Spleen (tissue), 7 donors: ENCODE data around the gene CRKL.

ENCODE experiments used
- CTCF ChIP-seq, 11 experiments: fragments of 200-600 bp in 7 of 11; fragments of 450-650 bp in 4 of 11; sonication (generic) in 4 of 11; IDR thresholded peaks in 8 of 11; conservative IDR thresholded peaks in 3 of 11; 1 replicate in 7 of 11; 2 replicates in 4 of 11; pipeline versions ENCODE4 v1.4.0 to v1.8.0; 2016 to 2021; ENCODE audit warnings: antibody characterized with exemption in 11 of 11, inconsistent platforms in 4 of 11, mild to moderate bottlenecking in 1 of 11
- POLR2AphosphoS5 ChIP-seq, 3 donors: sonication (generic); formaldehyde crosslinking; IDR thresholded peaks; one replicate each; pipeline ENCODE4 v1.5.1; 2017; ENCODE audit warnings: antibody characterized with exemption in 3 of 3
- donor health status: DM: no; HTN: no; CAD: no; lungs with moderate emphysema.
- donor health status: DM: no; HTN: no; CAD: no.
- donor health status: DM: no; HTN: no; CAD: no.

DNA sequence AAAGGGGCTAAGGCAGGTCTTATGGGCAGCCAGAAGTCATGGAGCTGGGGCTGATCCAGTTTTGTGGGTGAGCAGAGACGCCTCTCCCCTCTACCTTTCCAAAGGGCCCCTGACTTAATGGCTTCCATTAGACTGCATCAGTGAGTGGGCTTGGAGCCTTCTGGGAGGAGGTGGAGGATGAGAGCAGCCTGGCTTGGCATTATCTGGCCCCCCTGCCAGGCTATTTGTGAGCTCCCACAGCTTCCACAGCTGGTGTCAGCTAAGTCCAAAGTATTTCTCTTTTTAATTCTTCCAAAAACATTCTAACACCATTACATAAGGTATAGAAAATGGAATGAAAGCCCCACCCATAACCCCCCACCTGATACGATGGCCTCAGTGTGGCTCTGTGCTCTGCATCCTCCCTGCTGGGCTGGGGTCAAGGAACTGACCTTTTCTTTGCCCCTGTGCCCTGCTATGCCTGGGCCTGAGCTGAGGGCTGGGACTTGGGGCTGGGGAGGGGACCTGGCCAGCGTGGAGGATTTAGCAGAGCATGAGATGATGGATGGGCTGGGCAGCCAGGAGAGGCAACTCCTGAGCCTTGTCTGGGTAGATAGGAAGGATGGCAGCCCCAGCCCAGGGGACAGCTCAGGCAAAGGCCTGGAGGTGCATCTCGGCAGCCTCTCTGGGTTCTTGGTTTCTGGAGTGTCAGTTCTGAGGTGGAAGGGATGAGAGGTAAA lies 53.9 kb downstream of the CRKL start:
- TF ChIP-seq CTCF (IDR thresholded peaks at IDR 0.05 in 8 of 11, conservative IDR thresholded peaks at IDR 0.05 in 3 of 11) (no peak), POLR2AphosphoS5 (IDR thresholded peaks at IDR 0.05) (no peak)
